Medulla oblongata (tissue), 1 donor: ENCODE results near the gene SERF1A.
"Not testable (repeated sequence)": the region's sequence is repeated elsewhere in the genome, so short reads cannot be mapped to it uniquely, and the experiment has no call there.

ENCODE experiments used
- DNase-seq: peaks from one replicate; pipeline ENCODE4 v3.0.0-alpha.2; 2015; ENCODE audit errors: extremely low spot score

SERF1A gene

GRCh38 chr5:70900533-70901271 is at the start of gene SERF1A:
Gene SERF1A, plus strand, starts transcription at chr5:70900669. Its CDS starts 201 bp downstream, at chr5:70900870.
- DNase-seq = not testable (repeated sequence)

GRCh38 chr5:70866778-70867177 is 33.7 kb upstream of the SERF1A start:
- DNase-seq = not testable (repeated sequence)

GRCh38 chr5:70870626-70871025 is 29.8 kb upstream of the SERF1A start:
- not testable (repeated sequence) for DNase-seq

DNA sequence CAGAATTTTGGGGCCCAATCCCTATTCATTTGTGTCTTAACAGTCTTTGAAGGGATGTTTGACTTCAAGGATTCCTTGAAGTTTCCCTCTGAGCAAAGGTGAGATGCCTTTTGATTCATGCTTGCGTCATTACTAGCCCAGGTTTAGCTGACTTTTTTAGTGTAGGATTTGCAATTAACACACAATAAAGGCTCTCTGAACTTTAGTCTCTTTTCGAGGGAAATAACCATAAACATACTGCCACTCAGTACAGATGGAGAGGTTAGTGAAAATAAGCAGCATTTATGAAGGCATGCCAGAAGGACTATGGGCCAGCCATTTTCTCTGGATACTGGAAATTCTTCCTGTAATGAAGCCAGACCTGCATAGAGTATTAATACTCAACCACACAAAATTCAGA is 4.4 kb upstream of the SERF1A start:
- not testable (repeated sequence) for DNase-seq

DNA sequence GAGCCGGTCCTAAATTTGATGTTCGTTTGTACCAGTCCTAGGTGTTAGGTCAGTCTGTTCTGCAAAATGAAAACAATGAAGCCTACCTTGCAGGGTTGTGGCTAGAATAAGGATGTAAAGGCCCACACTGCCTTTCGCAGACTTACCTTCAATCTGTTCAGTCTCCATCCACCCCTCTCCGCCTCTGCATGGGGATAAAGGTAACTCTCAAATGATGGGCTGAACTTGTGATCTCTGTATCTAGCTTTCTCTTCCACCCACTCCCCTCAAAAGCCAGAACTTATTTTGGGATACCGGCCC is 753 bp downstream of the SERF1A start:
- not testable (repeated sequence) for DNase-seq

DNA sequence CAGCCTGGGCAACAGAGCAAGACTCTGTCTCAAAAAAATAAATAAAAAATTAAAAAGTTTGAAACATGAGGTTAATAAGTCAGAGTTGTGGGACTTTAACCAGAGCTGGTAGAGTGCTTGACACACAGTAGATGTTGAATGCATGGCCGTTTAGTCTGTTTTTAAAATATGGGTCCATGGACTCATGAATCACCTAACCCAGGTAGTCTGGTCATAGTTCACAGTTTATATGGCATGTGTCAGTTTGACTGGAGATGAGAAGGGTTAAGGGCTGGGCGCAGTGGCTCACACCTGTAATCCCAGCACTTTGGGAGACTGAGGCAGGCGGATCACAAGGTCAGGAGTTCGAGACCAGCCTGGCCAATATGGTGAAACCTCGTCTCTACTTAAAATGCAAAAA is 6.2 kb downstream of the SERF1A start:
- DNase-seq = not testable (repeated sequence)

DNA sequence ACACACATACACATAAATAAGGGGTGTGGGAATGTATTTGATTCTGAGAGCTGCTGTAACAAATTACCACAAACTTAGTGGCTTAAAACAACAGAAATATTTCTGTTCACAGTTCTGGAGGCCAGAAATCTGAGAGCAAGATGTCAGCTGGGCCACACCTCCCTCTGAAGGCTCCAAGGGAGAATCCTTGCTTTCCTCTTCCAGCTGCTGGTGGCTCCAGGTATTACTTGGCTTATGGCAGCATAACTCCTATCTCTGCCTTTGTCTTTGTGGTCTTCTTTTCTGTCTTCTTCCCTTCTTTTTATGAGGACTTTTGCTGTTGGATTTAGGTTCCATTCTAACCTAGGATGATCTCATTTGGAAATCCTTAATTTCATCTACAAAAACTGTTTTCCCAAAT is 16.4 kb downstream of the SERF1A start:
- not testable (repeated sequence) for DNase-seq

DNA sequence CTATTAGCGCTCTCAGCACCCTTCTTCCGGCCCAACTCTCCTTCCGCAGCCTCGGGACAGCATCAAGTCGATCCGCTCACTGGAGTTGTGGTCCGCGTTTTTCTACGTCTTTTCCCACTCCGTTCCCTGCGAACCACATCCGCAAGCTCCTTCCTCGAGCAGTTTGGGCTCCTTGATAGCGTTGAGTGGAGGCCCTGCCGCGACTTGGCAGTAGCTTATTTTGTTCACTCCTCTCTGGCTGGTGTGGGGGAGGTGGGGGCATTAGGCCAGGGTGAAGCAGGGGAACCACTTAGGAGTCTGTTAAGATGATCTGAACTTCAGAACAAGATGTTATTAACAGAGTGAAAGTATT is 24.7 kb downstream of the SERF1A start:
- not testable (repeated sequence) for DNase-seq

DNA sequence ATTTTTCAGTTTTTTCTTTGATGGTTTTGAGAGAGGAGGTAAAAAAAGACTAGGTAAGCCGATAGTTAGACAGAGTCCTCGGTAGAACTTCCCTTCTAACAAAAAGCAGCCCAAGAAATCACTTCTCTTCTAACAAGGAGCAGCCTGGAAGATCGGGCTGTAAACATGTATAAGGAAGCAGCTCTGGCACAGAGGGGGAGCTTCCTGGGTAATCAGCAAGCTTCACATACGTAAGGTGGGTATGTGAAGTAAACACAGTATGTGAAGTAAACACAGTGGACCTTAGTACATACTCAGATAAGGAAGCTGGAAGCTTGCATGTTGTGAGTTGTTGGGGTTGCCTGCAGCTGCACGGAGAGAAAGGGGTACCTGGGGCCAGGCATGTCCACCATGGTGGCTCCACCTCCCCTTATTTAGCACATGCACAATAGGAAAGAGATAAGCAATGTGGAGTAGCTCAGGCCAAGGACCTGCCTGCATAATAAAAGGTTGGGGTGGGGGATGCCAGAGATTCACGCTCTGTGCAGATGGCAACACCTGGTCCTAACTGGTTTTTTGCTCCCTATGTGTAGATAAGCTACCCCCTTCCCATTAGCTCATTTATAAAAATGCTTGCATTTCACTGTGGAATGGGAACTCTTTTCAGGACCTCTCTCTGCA is 31.4 kb downstream of the SERF1A start:
- DNase-seq = not testable (repeated sequence)

GRCh38 chr5:70932560-70932959 is 32.1 kb downstream of the SERF1A start:
- DNase-seq = not testable (repeated sequence)

DNA sequence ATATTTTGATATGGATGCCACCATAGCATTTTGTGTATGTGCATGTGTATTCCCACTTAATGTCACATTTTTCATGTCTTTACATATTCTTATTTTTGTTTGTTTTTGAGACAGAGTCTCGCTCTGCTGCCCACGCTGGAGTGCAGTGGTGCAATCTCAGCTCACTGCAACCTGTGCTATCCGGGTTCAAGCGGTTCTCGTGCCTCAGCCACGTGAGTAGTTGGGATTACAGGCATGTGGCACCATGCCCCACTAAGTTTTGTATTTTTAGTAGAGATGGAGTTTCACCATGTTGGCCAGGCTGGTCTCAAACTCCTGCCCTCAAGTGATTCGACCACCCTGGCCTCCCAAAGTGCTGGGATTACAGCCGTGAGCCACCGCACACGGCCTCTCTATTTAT is 52.6 kb downstream of the SERF1A start:
- not testable (repeated sequence) for DNase-seq
